IPS DF 4.7 (cell line): ENCODE data around the gene SLC25A33.

Experiments
- DNase-seq: peaks from one replicate; pipeline ENCODE4 v3.0.0-alpha.2; 2013; ENCODE audit warnings: low spot score; ENCODE audit errors: extremely low read depth

The SLC25A33 gene

GRCh38 chr1:9588551-9589143 lies 49.4 kb downstream of the SLC25A33 start, which contains the start of gene TMEM201:
TSS of gene TMEM201 (plus strand) at chr1:9588911. CDS start at chr1:9588931, 20 bp downstream.
- no peak for DNase-seq

GRCh38 chr1:9589144-9589718 lies 50.0 kb downstream of the SLC25A33 start:
- no peak for DNase-seq

- DNase-seq, result no peak
Measured at GRCh38 chr1:9589719-9590157, 50.5 kb downstream of the SLC25A33 start.

GRCh38 chr1:9590201-9590600 lies 50.9 kb downstream of the SLC25A33 start:
- no peak for DNase-seq

- no peak for DNase-seq
Measured at GRCh38 chr1:9590945-9591668, 51.8 kb downstream of the SLC25A33 start.

- no peak for DNase-seq
Measured at GRCh38 chr1:9591669-9592509, 52.6 kb downstream of the SLC25A33 start.

GRCh38 chr1:9592510-9593075 lies 53.3 kb downstream of the SLC25A33 start:
- DNase-seq, result no peak

- no peak for DNase-seq
Measured at GRCh38 chr1:9593147-9593491, 53.9 kb downstream of the SLC25A33 start.

- DNase-seq, result no peak
Measured at GRCh38 chr1:9593492-9594465, 54.5 kb downstream of the SLC25A33 start.

GRCh38 chr1:9594471-9595155 lies 55.3 kb downstream of the SLC25A33 start:
- DNase-seq, result no peak

GRCh38 chr1:9595156-9595967 lies 56.1 kb downstream of the SLC25A33 start:
- no peak for DNase-seq

GRCh38 chr1:9595968-9596340 lies 56.7 kb downstream of the SLC25A33 start:
- no peak for DNase-seq

- no peak for DNase-seq
Measured at GRCh38 chr1:9596415-9597123, 57.3 kb downstream of the SLC25A33 start.

GRCh38 chr1:9597361-9598315 lies 58.4 kb downstream of the SLC25A33 start:
- DNase-seq, result no peak

GRCh38 chr1:9598316-9598700 lies 59.0 kb downstream of the SLC25A33 start:
- no peak for DNase-seq

GRCh38 chr1:9599741-9600140 lies 60.5 kb downstream of the SLC25A33 start:
- DNase-seq, result no peak
